SK-N-SH (cell line): ENCODE data around the gene PEBP1. TPM values are rescaled to one million over a fixed set of nuclear protein-coding genes. Genes with fewer than 3 reads are reported as not detected.

Experiments
- CTCF ChIA-PET: fragments of 300-600, 350-600 bp; formaldehyde crosslinking; extraction: SDS; loops from one replicate; lab custom pipeline; 2021; lab: Yijun Ruan, JAX
- POLR2A ChIA-PET: fragments of 350-600 bp; sonication (Branson Sonifier 250); formaldehyde crosslinking; extraction: SDS; loops from one replicate; lab custom pipeline; 2020; ENCODE audit warnings: antibody characterized with exemption, inconsistent platforms; lab: Yijun Ruan, JAX
- DNase-seq: peaks from one replicate; pipeline ENCODE4 v3.0.0; 2012
- H2AFZ ChIP-seq: fragments of 200-600 bp; sonication (generic); 2 replicates; pipeline ENCODE4 v1.8.1; 2016; ENCODE audit warnings: antibody characterized with exemption, mild to moderate bottlenecking, low read depth
- H3F3A ChIP-seq: fragments of 200-600 bp; sonication (generic); replicated peaks from 2 replicates; pipeline ENCODE3; 2016; ENCODE audit warnings: antibody characterized with exemption, mild to moderate bottlenecking; ENCODE audit not compliant: insufficient read depth
- H3K27ac ChIP-seq, 2 experiments: fragments of 200-500 bp in 1 of 2; fragments of 200-600 bp in 1 of 2; sonication (Bioruptor generic) in 1 of 2; sonication (generic), shearing (Covaris generic) in 1 of 2; 2 replicates each; pipeline versions ENCODE4 v1.5.1 to v1.6.1; 2014 to 2016; ENCODE audit warnings: low read depth in 2 of 2, inconsistent platforms in 1 of 2, low read length in 1 of 2, mild to moderate bottlenecking in 1 of 2, mixed read lengths in 1 of 2
- H3K27me3 ChIP-seq: fragments of 200-600 bp; sonication (generic), shearing (Covaris generic); 2 replicates; pipeline ENCODE4 v1.6.1; 2016; ENCODE audit warnings: mixed run types; ENCODE audit not compliant: insufficient read depth
- H3K36me3 ChIP-seq, 2 experiments: fragments of 200-500 bp in 1 of 2; fragments of 200-600 bp in 1 of 2; sonication (Bioruptor generic) in 1 of 2; sonication (generic) in 1 of 2; replicated peaks in 1 of 2; 2 replicates each; pipeline versions ENCODE3 to v1.5.1; 2014 to 2016; ENCODE audit warnings: low read length in 1 of 2, mild to moderate bottlenecking in 1 of 2; ENCODE audit not compliant: insufficient read depth in 2 of 2, control insufficient read depth in 1 of 2
- H3K4me1 ChIP-seq, 2 experiments: fragments of 200-500 bp in 1 of 2; fragments of 200-600 bp in 1 of 2; sonication (Bioruptor generic) in 1 of 2; sonication (generic), shearing (Covaris generic) in 1 of 2; 2 replicates each; pipeline versions ENCODE4 v1.5.1 to v1.6.1; 2014 to 2016; ENCODE audit warnings: low read depth in 1 of 2, low read length in 1 of 2, mixed run types in 1 of 2; ENCODE audit not compliant: insufficient read depth in 2 of 2, control insufficient read depth in 1 of 2
- H3K4me2 ChIP-seq: fragments of 200-600 bp; sonication (generic), shearing (Covaris generic); 2 replicates; pipeline ENCODE4 v1.6.1; 2017; ENCODE audit warnings: mixed run types
- H3K4me3 ChIP-seq, 2 experiments: fragments of 200-500 bp in 1 of 2; fragments of 200-600 bp in 1 of 2; sonication (Bioruptor generic) in 1 of 2; sonication (generic), shearing (Covaris generic) in 1 of 2; 2 replicates each; pipeline versions ENCODE4 v1.5.1 to v1.8.1; 2014 to 2016; ENCODE audit warnings: low read depth in 2 of 2, inconsistent platforms in 1 of 2, low read length in 1 of 2, mild to moderate bottlenecking in 1 of 2, mixed read lengths in 1 of 2, moderate library complexity in 1 of 2
- H3K79me2 ChIP-seq: fragments of 200-600 bp; sonication (generic); 2 replicates; pipeline ENCODE4 v1.8.1; 2017; ENCODE audit warnings: mild to moderate bottlenecking; ENCODE audit not compliant: insufficient read depth
- H3K9ac ChIP-seq: fragments of 200-600 bp; sonication (generic); 2 replicates; pipeline ENCODE4 v1.6.1; 2017; ENCODE audit warnings: mixed run types
- H3K9me2 ChIP-seq: fragments of 200-600 bp; sonication (generic); 2 replicates; pipeline ENCODE4 v1.6.1; 2017; ENCODE audit warnings: mixed run types
- H3K9me3 ChIP-seq: fragments of 200-600 bp; sonication (generic); 2 replicates; pipeline ENCODE4 v1.6.1; 2017; ENCODE audit warnings: mixed run types, mild to moderate bottlenecking, moderate library complexity
- H4K20me1 ChIP-seq: fragments of 200-600 bp; sonication (generic); 2 replicates; pipeline ENCODE4 v1.6.1; 2017; ENCODE audit warnings: mild to moderate bottlenecking, mixed run types; ENCODE audit not compliant: insufficient read depth
- CHD2 ChIP-seq: fragments of 150-350 bp; IDR thresholded peaks from 2 replicates; pipeline ENCODE4 v1.6.1; 2018; ENCODE audit warnings: low read length; ENCODE audit not compliant: partially characterized antibody
- EZH2phosphoT487 ChIP-seq: fragments of 200-600 bp; sonication (generic); IDR thresholded peaks from 2 replicates; pipeline ENCODE4 v1.6.1; 2017; ENCODE audit warnings: low read depth, mixed run types, mild to moderate bottlenecking, antibody characterized with exemption, moderate library complexity, borderline replicate concordance
- FOSL2 ChIP-seq: IDR thresholded peaks from 2 replicates; pipeline ENCODE4 v1.4.0; 2012; ENCODE audit warnings: low read depth, mild to moderate bottlenecking, moderate library complexity, borderline replicate concordance
- FOXJ3 ChIP-seq: sonication (generic); formaldehyde crosslinking; IDR thresholded peaks from 2 replicates; pipeline ENCODE4 v1.5.1; 2020; ENCODE audit warnings: mild to moderate bottlenecking, missing genetic modification reagents
- GABPA ChIP-seq: IDR thresholded peaks from 2 replicates; pipeline ENCODE4 v1.4.0; 2012; ENCODE audit warnings: low read depth, mild to moderate bottlenecking
- MAX ChIP-seq: IDR thresholded peaks from 2 replicates; pipeline ENCODE4 v1.4.0; 2012; ENCODE audit warnings: low read depth
- MEF2A ChIP-seq: IDR thresholded peaks from 2 replicates; pipeline ENCODE4 v1.4.0; 2012; ENCODE audit warnings: low read depth, borderline replicate concordance
- MXI1 ChIP-seq: IDR thresholded peaks from 2 replicates; pipeline ENCODE4 v1.6.1; 2012; ENCODE audit warnings: mild to moderate bottlenecking, low read depth, low read length, improper control_type of control experiment
- NFIC ChIP-seq: IDR thresholded peaks from 2 replicates; pipeline ENCODE4 v1.4.0; 2012; ENCODE audit warnings: borderline replicate concordance
- NRF1 ChIP-seq: IDR thresholded peaks from 2 replicates; pipeline ENCODE4 v1.6.1; 2012; ENCODE audit warnings: low read depth, mild to moderate bottlenecking, low read length
- PBX3 ChIP-seq: IDR thresholded peaks from 2 replicates; pipeline ENCODE4; 2012
- RAD21 ChIP-seq: IDR thresholded peaks from 2 replicates; pipeline ENCODE4 v1.6.1; 2012; ENCODE audit warnings: mild to moderate bottlenecking, low read length
- RCOR1 ChIP-seq: fragments of 150-350 bp; IDR thresholded peaks from 2 replicates; pipeline ENCODE4 v1.6.1; 2017; ENCODE audit warnings: antibody characterized with exemption, low read length
- RFX5 ChIP-seq: IDR thresholded peaks from 2 replicates; pipeline ENCODE4 v1.6.1; 2012; ENCODE audit warnings: mild to moderate bottlenecking, improper control_type of control experiment, low read length
- SMC3 ChIP-seq: IDR thresholded peaks from 2 replicates; pipeline ENCODE4 v1.6.1; 2012; ENCODE audit warnings: low read depth, low read length, improper control_type of control experiment
- TAF1 ChIP-seq: IDR thresholded peaks from 2 replicates; pipeline ENCODE4 v1.6.1; 2012; ENCODE audit warnings: low read depth, mild to moderate bottlenecking, low read length, moderate library complexity, borderline replicate concordance
- USF1 ChIP-seq: IDR thresholded peaks from 2 replicates; pipeline ENCODE4 v1.4.0; 2012; ENCODE audit warnings: low read depth, borderline replicate concordance
- USF2 ChIP-seq: fragments of 150-350 bp; IDR thresholded peaks from 2 replicates; pipeline ENCODE4 v1.6.1; 2017; ENCODE audit warnings: antibody characterized with exemption, low read length, low read depth, borderline replicate concordance
- ZBTB33 ChIP-seq: IDR thresholded peaks from 2 replicates; pipeline ENCODE4 v1.4.0; 2012; ENCODE audit warnings: low read depth, borderline replicate concordance
- WGBS: methylation state at CpG from one replicate; pipeline ENCODE4 v1.1.6; 2017; ENCODE audit warnings: low lambda C conversion rate; 5-methylcytosine and 5-hydroxymethylcytosine counted together
- polyA plus RNA-seq, 3 experiments: library from polyadenylated mRNA; depleted of rRNA; stranded (reverse); fragments of >200 nt; gene quantifications; 2 replicates each; pipeline ENCODE4 v1.2.3, GENCODE V29; 2012

Gene PEBP1
- polyA plus RNA-seq, 1 of the 3 experiments (the other 2 are of a cell fraction) = 219 TPM

GRCh38 chr12:118193958-118194357 is 58.0 kb downstream of the PEBP1 start:
- H3K27ac ChIP-seq = no peak overlapping the region
- DNase-seq = no peak
- no peaks in the 10 kb centered on the region for H4K20me1 ChIP-seq
- H3K9me3 ChIP-seq = no peaks in the 10 kb centered on the region
- ChIA-PET POLR2A (no interaction called here), CTCF (no interaction called here)
- H3K4me2 ChIP-seq = no peak overlapping the region
- H3F3A ChIP-seq = peaks cover 26% of the 10 kb centered on the region
- H3K36me3 ChIP-seq = peaks cover 5 to 19% of the 10 kb centered on the region in 2 experiments
- 0 out of 2 replicates have a peak, but pooled peaks cover 2% of the 10 kb centered on the region for H3K79me2 ChIP-seq
- H2AFZ ChIP-seq = no peak overlapping the region
- no peaks in the 10 kb centered on the region for H3K27me3 ChIP-seq
- no peak overlapping the region for H3K4me3 ChIP-seq
- H3K9ac ChIP-seq = no peak overlapping the region
- no peak for TF ChIP-seq TAF1
- no peak for TF ChIP-seq CHD2
- TF ChIP-seq MEF2A = no peak
- TF ChIP-seq NFIC = no peak
- no peak for TF ChIP-seq NRF1
- no peak for TF ChIP-seq RCOR1
- TF ChIP-seq MXI1 = no peak
- TF ChIP-seq RFX5 = no peak
- no peak for TF ChIP-seq RAD21
- TF ChIP-seq PBX3 = no peak
- TF ChIP-seq GABPA = no peak
- no peak for TF ChIP-seq USF1
- no peak for TF ChIP-seq MAX
- no peak for TF ChIP-seq SMC3
- no peak for TF ChIP-seq FOSL2
- TF ChIP-seq FOXJ3 (CRISPR knock-in tag) = no peak
- no peak for TF ChIP-seq ZBTB33
- TF ChIP-seq USF2 = no peak
- no peak for TF ChIP-seq EZH2phosphoT487
- TF ChIP-seq, all 33 proteins: peak for 0
- H3K4me1 ChIP-seq = peaks cover 5 to 18% of the 10 kb centered on the region in 2 experiments; a peak in 2 of 4 replicates
- WGBS = 91% methylated on average over 6 of the region's 6 CpGs
- no peaks in the 10 kb centered on the region for H3K9me2 ChIP-seq

Other genes with a start within 250 kb of the PEBP1 start
- 0.12 and 0.15 TPM in 2 replicates for gene KSR2, start 167.1 kb upstream of the PEBP1 start, polyA plus RNA-seq (2012; rRNA removed)
- gene RFC5, start 119.4 kb upstream of the PEBP1 start, polyA plus RNA-seq (2012; rRNA removed) = 15.3 and 16.0 TPM in 2 replicates
- 54.4 and 62.6 TPM in 2 replicates for gene WSB2, start 74.9 kb upstream of the PEBP1 start, polyA plus RNA-seq (2012; rRNA removed)
- gene VSIG10, start 32.1 kb upstream of the PEBP1 start, polyA plus RNA-seq (2012; rRNA removed) = 12.5 and 21.2 TPM in 2 replicates
- 18.1 and 20.6 TPM in 2 replicates for gene TAOK3, start 236.8 kb downstream of the PEBP1 start, polyA plus RNA-seq (2012; rRNA removed)
- gene SUDS3, start 240.4 kb downstream of the PEBP1 start, polyA plus RNA-seq (2012; rRNA removed) = 15.0 and 21.8 TPM in 2 replicates